Panc1 (cell line): Measurements from ENCODE around the gene GJD4.

ENCODE experiments used
- POLR2AphosphoS5 ChIP-seq: IDR thresholded peaks from 2 replicates; pipeline ENCODE4 v1.6.1; 2012; ENCODE audit warnings: mild to moderate bottlenecking, low read depth, low read length, moderate library complexity
- SIN3A ChIP-seq: IDR thresholded peaks from 2 replicates; pipeline ENCODE4 v1.6.1; 2012; ENCODE audit warnings: low read depth, mild to moderate bottlenecking, low read length, moderate library complexity, borderline replicate concordance; ENCODE audit not compliant: insufficient read depth
- TCF7L2 ChIP-seq: IDR thresholded peaks from 2 replicates; pipeline ENCODE4 v1.6.1; 2011; ENCODE audit warnings: mild to moderate bottlenecking, low read depth, low read length, inconsistent platforms
- TF ChIP-seq, protein P1 (sequence below): fragments of 450-650 bp; IDR thresholded peaks from 2 replicates; pipeline ENCODE4 v1.5.1; 2017; ENCODE audit warnings: mild to moderate bottlenecking
- TF ChIP-seq, protein P2 (sequence below), 2 experiments: IDR thresholded peaks; 2 replicates each; pipeline ENCODE4 v1.6.1; 2011 to 2012; ENCODE audit warnings: low read depth in 2 of 2, control low read depth in 1 of 2, low read length in 1 of 2, mild to moderate bottlenecking in 1 of 2, moderate library complexity in 1 of 2; ENCODE audit not compliant: insufficient read depth in 1 of 2

DNA sequence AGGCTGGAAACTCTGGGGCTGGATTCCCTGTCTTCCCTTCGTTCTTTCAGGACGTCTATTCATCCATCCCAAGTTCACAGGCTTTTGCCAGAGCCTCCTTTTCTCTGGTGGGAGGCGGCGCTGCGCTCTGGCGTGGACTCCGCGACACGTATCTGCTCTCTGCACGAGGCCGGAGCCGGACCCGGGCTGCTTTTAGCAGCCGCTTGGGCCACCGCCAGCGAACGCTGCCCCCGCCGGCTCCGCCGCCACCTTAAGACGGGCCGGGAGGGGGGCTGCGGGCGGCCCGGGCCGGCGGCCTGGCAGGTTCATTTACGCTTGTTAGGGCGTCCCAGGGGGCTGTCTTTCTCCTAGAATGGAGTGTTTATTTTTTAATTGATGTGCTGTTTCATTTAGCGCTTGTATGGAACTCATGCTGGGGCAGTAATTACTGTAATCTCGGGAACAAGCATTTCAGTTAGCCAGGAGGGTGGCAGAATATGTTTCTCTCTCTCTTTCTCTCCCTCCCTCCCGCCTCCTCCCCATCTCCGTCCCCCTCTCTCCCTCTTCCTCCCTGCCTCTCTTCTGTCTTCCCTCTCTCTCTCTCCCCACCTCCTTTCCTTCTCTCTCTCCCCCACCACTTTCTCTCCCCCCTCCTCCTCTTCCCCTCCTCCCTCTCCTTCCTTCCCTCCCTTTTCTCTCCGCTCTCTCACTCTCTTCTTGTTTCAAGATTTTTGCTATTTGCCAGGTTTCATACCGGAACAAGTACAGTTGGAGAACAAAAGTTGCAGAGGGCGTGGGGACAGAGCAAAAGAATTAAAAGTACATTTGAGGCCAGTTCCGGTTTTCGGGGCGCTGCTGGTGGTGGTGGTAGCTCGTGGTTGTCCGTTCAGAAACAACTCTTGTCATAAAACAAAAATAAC lies 38.3 kb downstream of the GJD4 start:
- TF ChIP-seq, protein P1, sequence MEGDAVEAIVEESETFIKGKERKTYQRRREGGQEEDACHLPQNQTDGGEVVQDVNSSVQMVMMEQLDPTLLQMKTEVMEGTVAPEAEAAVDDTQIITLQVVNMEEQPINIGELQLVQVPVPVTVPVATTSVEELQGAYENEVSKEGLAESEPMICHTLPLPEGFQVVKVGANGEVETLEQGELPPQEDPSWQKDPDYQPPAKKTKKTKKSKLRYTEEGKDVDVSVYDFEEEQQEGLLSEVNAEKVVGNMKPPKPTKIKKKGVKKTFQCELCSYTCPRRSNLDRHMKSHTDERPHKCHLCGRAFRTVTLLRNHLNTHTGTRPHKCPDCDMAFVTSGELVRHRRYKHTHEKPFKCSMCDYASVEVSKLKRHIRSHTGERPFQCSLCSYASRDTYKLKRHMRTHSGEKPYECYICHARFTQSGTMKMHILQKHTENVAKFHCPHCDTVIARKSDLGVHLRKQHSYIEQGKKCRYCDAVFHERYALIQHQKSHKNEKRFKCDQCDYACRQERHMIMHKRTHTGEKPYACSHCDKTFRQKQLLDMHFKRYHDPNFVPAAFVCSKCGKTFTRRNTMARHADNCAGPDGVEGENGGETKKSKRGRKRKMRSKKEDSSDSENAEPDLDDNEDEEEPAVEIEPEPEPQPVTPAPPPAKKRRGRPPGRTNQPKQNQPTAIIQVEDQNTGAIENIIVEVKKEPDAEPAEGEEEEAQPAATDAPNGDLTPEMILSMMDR = no peak
- TF ChIP-seq POLR2AphosphoS5 = no peak
- TF ChIP-seq, protein P2, sequence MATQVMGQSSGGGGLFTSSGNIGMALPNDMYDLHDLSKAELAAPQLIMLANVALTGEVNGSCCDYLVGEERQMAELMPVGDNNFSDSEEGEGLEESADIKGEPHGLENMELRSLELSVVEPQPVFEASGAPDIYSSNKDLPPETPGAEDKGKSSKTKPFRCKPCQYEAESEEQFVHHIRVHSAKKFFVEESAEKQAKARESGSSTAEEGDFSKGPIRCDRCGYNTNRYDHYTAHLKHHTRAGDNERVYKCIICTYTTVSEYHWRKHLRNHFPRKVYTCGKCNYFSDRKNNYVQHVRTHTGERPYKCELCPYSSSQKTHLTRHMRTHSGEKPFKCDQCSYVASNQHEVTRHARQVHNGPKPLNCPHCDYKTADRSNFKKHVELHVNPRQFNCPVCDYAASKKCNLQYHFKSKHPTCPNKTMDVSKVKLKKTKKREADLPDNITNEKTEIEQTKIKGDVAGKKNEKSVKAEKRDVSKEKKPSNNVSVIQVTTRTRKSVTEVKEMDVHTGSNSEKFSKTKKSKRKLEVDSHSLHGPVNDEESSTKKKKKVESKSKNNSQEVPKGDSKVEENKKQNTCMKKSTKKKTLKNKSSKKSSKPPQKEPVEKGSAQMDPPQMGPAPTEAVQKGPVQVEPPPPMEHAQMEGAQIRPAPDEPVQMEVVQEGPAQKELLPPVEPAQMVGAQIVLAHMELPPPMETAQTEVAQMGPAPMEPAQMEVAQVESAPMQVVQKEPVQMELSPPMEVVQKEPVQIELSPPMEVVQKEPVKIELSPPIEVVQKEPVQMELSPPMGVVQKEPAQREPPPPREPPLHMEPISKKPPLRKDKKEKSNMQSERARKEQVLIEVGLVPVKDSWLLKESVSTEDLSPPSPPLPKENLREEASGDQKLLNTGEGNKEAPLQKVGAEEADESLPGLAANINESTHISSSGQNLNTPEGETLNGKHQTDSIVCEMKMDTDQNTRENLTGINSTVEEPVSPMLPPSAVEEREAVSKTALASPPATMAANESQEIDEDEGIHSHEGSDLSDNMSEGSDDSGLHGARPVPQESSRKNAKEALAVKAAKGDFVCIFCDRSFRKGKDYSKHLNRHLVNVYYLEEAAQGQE (IDR thresholded peaks at IDR 0.05; ENCODE audit: insufficient read depth in 1 of 2, low read depth in 2 of 2, low read length in 1 of 2) = no peak
- TF ChIP-seq SIN3A = no peak
- TF ChIP-seq TCF7L2 = no peak
